ENCODE data around the gene CCT2. TPM values are rescaled to one million over a fixed set of nuclear protein-coding genes. Genes with fewer than 3 reads are reported as not detected.

Gene CCT2
- total and polyA plus RNA-seq, 2 of the 8 experiments (the other 6 are each of a cell fraction or from before 2014, with no cell fraction given) = 244 to 419 TPM

GRCh38 chr12:69563166-69563762, 22.0 kb upstream of the CCT2 start:
- peaks cover 0 to 12% of the 10 kb centered on the region in 2 experiments; a peak in 2 of 4 replicates for H3K79me2 ChIP-seq (ENCODE audit: control insufficient read depth in 1 of 2, insufficient read depth in 2 of 2, low read length in 2 of 2)
- no peak for DNase-seq (ENCODE audit: low read depth in 1 of 2, low spot score in 2 of 2)
- WGBS, 2 experiments (ENCODE audit: extremely low coverage in 1 of 2, insufficient coverage in 1 of 2, insufficient read length in 1 of 2, insufficient replicate concordance in 2 of 2, low coverage in 1 of 2, low lambda C conversion rate in 2 of 2, missing lambda C conversion rate in 1 of 2) = 88% methylated on average over 2 of the region's 2 CpGs; no CpG with 5 or more reads in 1 of the 2 experiments
- H3K4me2 ChIP-seq (ENCODE audit: insufficient read depth in 1 of 2, low read depth in 2 of 2, low read length in 2 of 2) = no peak overlapping the region
- no peak overlapping the region for H2BK15ac ChIP-seq (ENCODE audit: low read length)
- H3K4ac ChIP-seq (replicated peaks; ENCODE audit: insufficient read length, low read depth, low read length) = no peak overlapping the region
- no peak overlapping the region for H4K5ac ChIP-seq (ENCODE audit: insufficient read length, low read depth, low read length)
- no peak overlapping the region for H3K23ac ChIP-seq (ENCODE audit: insufficient read length)
- H3K4me3 ChIP-seq (ENCODE audit: extremely low read depth in 1 of 4, insufficient read depth in 2 of 4, low read depth in 3 of 4, low read length in 4 of 4) = no peak overlapping the region
- H4K91ac ChIP-seq (replicated peaks; ENCODE audit: insufficient read length, low read length) = no peak overlapping the region
- TF ChIP-seq SP2 (IDR thresholded peaks at IDR 0.05; ENCODE audit: low read length) = no peak
- no peaks in the 10 kb centered on the region for H3K4me1 ChIP-seq (replicated peaks in 1 of 4; ENCODE audit: control insufficient read depth in 3 of 4, insufficient read depth in 4 of 4, low read length in 3 of 4)
- no peak overlapping the region for H3K56ac ChIP-seq (replicated peaks; ENCODE audit: insufficient read length, low read depth, low read length)
- no peaks in the 10 kb centered on the region; the same call in 1 of the 2 replicates for H3K79me1 ChIP-seq (ENCODE audit: low read depth, low read length)
- FAIRE-seq = no peak
- H3K18ac ChIP-seq (ENCODE audit: extremely low read depth, low read length) = no peak overlapping the region
- H2BK120ac ChIP-seq (replicated peaks; ENCODE audit: low read depth, low read length) = no peak overlapping the region
- H3K27me3 ChIP-seq (replicated peaks in 1 of 4; ENCODE audit: control insufficient read depth in 3 of 4, extremely low read depth in 1 of 4, insufficient read depth in 3 of 4, low read length in 3 of 4) = peaks cover 0 to 1% (median 0%) of the 10 kb centered on the region in 4 experiments; a peak in 1 of 7 replicates
- no peaks in the 10 kb centered on the region for H3K9me3 ChIP-seq (ENCODE audit: insufficient read depth in 2 of 2, low read depth in 1 of 2, low read length in 1 of 2)
- ChIA-PET CTCF (ENCODE audit: partially characterized antibody) (interaction anchor here (0.8 to 4.6 kb wide), 6 partner anchors 9 to 205 kb away, joined by 3 to 25 read pairs (median 3); no protein-coding TSS in a partner anchor), POLR2A (ENCODE audit: partially characterized antibody) (interaction anchor here (1.1 kb wide), 1 partner anchor 19 kb away, joined by 3 read pairs; no protein-coding TSS in a partner anchor)
- no peak overlapping the region for H2BK5ac ChIP-seq (ENCODE audit: low read depth, low read length)
- no peak overlapping the region for H2AFZ ChIP-seq (ENCODE audit: low read length)
- no peaks in the 10 kb centered on the region for H3K23me2 ChIP-seq (ENCODE audit: low read depth, low read length)
- no peaks in the 10 kb centered on the region; a peak in 3 of 8 replicates for H3K36me3 ChIP-seq (ENCODE audit: control insufficient read depth in 2 of 4, insufficient read depth in 4 of 4, low read length in 3 of 4)
- no peak overlapping the region for H3K27ac ChIP-seq (ENCODE audit: low read depth, low read length)
- H4K20me1 ChIP-seq (replicated peaks in 1 of 2; ENCODE audit: control insufficient read depth in 1 of 2, insufficient read depth in 2 of 2, low read length in 2 of 2) = no peaks in the 10 kb centered on the region
- H2AK5ac ChIP-seq (ENCODE audit: low read depth, low read length) = no peak overlapping the region
- no peak overlapping the region for H4K8ac ChIP-seq (ENCODE audit: extremely low read depth, insufficient read depth, low read length)
- no peak overlapping the region for H3K14ac ChIP-seq (ENCODE audit: insufficient read length)
- no peak overlapping the region for H2BK12ac ChIP-seq (ENCODE audit: low read depth, low read length)
- no peak overlapping the region for H3K9ac ChIP-seq (replicated peaks in 1 of 4; ENCODE audit: extremely low read depth in 1 of 4, low read depth in 3 of 4, low read length in 3 of 4)
- no peak overlapping the region for H2BK20ac ChIP-seq (ENCODE audit: low read length)
